Measurements from ENCODE around the gene VEGFC.

The VEGFC gene

GRCh38 chr4:176762661-176763308, 29.9 kb downstream of the VEGFC start:
- no peak for FAIRE-seq
- no peak for DNase-seq (ENCODE audit: low spot score)

GRCh38 chr4:176761872-176762271, 30.9 kb downstream of the VEGFC start:
- no peak for FAIRE-seq
- no peak for DNase-seq (ENCODE audit: low spot score)

GRCh38 chr4:176760471-176760870, 32.3 kb downstream of the VEGFC start:
- DNase-seq (ENCODE audit: low spot score), result no peak
- FAIRE-seq, result no peak

- FAIRE-seq (no peak), DNase-seq (ENCODE audit: low spot score) (no peak)
These were observed 34.0 kb downstream of the VEGFC start for GRCh38 chr4:176758731-176759130.

- FAIRE-seq, result no peak
These were observed 34.4 kb downstream of the VEGFC start for GRCh38 chr4:176758323-176758722.

GRCh38 chr4:176755613-176756012, 37.1 kb downstream of the VEGFC start:
- DNase-seq (ENCODE audit: low spot score) (no peak), FAIRE-seq (no peak)

More at GRCh38 chr4:176758323-176758722, 34.4 kb downstream of the VEGFC start:
- no peak for DNase-seq (ENCODE audit: low spot score)

GRCh38 chr4:176755001-176755400, 37.7 kb downstream of the VEGFC start:
- FAIRE-seq (no peak), DNase-seq (ENCODE audit: low spot score) (no peak)

GRCh38 chr4:176753049-176753448, 39.7 kb downstream of the VEGFC start:
- DNase-seq (ENCODE audit: low spot score), result no peak
- no peak for FAIRE-seq

GRCh38 chr4:176752191-176752749, 40.5 kb downstream of the VEGFC start:
- FAIRE-seq (no peak), DNase-seq (ENCODE audit: low spot score) (no peak)

GRCh38 chr4:176751061-176751460, 41.7 kb downstream of the VEGFC start:
- FAIRE-seq (no peak), DNase-seq (ENCODE audit: low spot score) (no peak)

GRCh38 chr4:176746846-176747245, 45.9 kb downstream of the VEGFC start:
- no peak for FAIRE-seq
- DNase-seq (ENCODE audit: low spot score), result no peak

GRCh38 chr4:176745902-176746301, 46.8 kb downstream of the VEGFC start:
- FAIRE-seq (no peak), DNase-seq (ENCODE audit: low spot score) (no peak)

- FAIRE-seq (no peak), DNase-seq (ENCODE audit: low spot score) (no peak)
These were observed 48.6 kb downstream of the VEGFC start for GRCh38 chr4:176744091-176744490.

GRCh38 chr4:176742211-176742610, 50.5 kb downstream of the VEGFC start:
- no peak for FAIRE-seq
- DNase-seq (ENCODE audit: low spot score), result no peak

GRCh38 chr4:176741253-176741652, 51.5 kb downstream of the VEGFC start:
- DNase-seq (ENCODE audit: low spot score) (no peak), FAIRE-seq (no peak)

- FAIRE-seq, result no peak
- DNase-seq (ENCODE audit: low spot score), result peak; percentile 6
These were observed 57.4 kb downstream of the VEGFC start for GRCh38 chr4:176735300-176735699.

GRCh38 chr4:176734461-176734860, 58.3 kb downstream of the VEGFC start:
- FAIRE-seq, result no peak
- DNase-seq (ENCODE audit: low spot score), result no peak

- DNase-seq (ENCODE audit: low spot score) (no peak), FAIRE-seq (no peak)
These were observed 63.2 kb downstream of the VEGFC start for GRCh38 chr4:176729489-176729888.

GRCh38 chr4:176726803-176727202, 65.9 kb downstream of the VEGFC start:
- DNase-seq (ENCODE audit: low spot score), result no peak
- FAIRE-seq, result no peak

GRCh38 chr4:176721459-176721858, 71.3 kb downstream of the VEGFC start:
- no peak for FAIRE-seq
- DNase-seq (ENCODE audit: low spot score), result no peak

- FAIRE-seq, result no peak
These were observed 73.8 kb downstream of the VEGFC start for GRCh38 chr4:176718881-176719280.

GRCh38 chr4:176717237-176717636, 75.5 kb downstream of the VEGFC start:
- DNase-seq (ENCODE audit: low spot score) (no peak), FAIRE-seq (no peak)

More at GRCh38 chr4:176718881-176719280, 73.8 kb downstream of the VEGFC start:
- no peak for DNase-seq (ENCODE audit: low spot score)

- DNase-seq (ENCODE audit: low spot score) (no peak), FAIRE-seq (no peak)
These were observed 83.3 kb downstream of the VEGFC start for GRCh38 chr4:176709417-176709816.

Measured in RCC 7860 (cell line).